HG03045 (cell line): Measurements from ENCODE around the gene PCNX3.
A peak's percentile ranks its signal among the peaks of the same experiment; 100 is the strongest.

ENCODE experiments used
- ATAC-seq: cut with Tn5 transposase; IDR thresholded peaks from one replicate; pipeline ENCODE4 v1.9.1; 2021; ENCODE audit warnings: mild to moderate bottlenecking, moderate library complexity; ENCODE audit not compliant: unreplicated experiment

The PCNX3 gene

GRCh38 chr11:65580031-65580692 lies 35.4 kb upstream of the PCNX3 start:
- ATAC-seq, result no peak

- ATAC-seq, result no peak
Measured at GRCh38 chr11:65580756-65581155, 34.8 kb upstream of the PCNX3 start.

GRCh38 chr11:65581928-65582327 lies 33.6 kb upstream of the PCNX3 start:
- no peak for ATAC-seq

GRCh38 chr11:65583589-65583988 lies 32.0 kb upstream of the PCNX3 start:
- ATAC-seq, result no peak

- no peak for ATAC-seq
Measured at GRCh38 chr11:65584106-65584505, 31.5 kb upstream of the PCNX3 start.

- ATAC-seq, result no peak
Measured at GRCh38 chr11:65584723-65585171, 30.8 kb upstream of the PCNX3 start.

GRCh38 chr11:65585396-65586246 lies 30.0 kb upstream of the PCNX3 start:
- ATAC-seq, result no peak

GRCh38 chr11:65586247-65586630 lies 29.3 kb upstream of the PCNX3 start:
- ATAC-seq, result no peak

- ATAC-seq, result no peak
Measured at GRCh38 chr11:65586676-65587075, 28.9 kb upstream of the PCNX3 start.

GRCh38 chr11:65588199-65589054 lies 27.1 kb upstream of the PCNX3 start:
- ATAC-seq, result peak; percentile 66

- ATAC-seq, result no peak
Measured at GRCh38 chr11:65589444-65590239, 25.9 kb upstream of the PCNX3 start.

- no peak for ATAC-seq
Measured at GRCh38 chr11:65590240-65590738, 25.3 kb upstream of the PCNX3 start.

- no peak for ATAC-seq
Measured at GRCh38 chr11:65591939-65592857, 23.4 kb upstream of the PCNX3 start.

GRCh38 chr11:65592858-65593517 lies 22.6 kb upstream of the PCNX3 start:
- no peak for ATAC-seq

GRCh38 chr11:65593518-65594414 lies 21.8 kb upstream of the PCNX3 start:
- no peak for ATAC-seq

- no peak for ATAC-seq
Measured at GRCh38 chr11:65595131-65595530, 20.4 kb upstream of the PCNX3 start.

- ATAC-seq, result no peak
Measured at GRCh38 chr11:65595543-65596281, 19.9 kb upstream of the PCNX3 start, which contains the start of gene KCNK7. Gene KCNK7 (minus strand): TSS chr11:65595800. CDS start chr11:65595772, 28 bp downstream.
